Suprapubic skin (tissue), 4 donors: Measurements from ENCODE around the gene SLC39A3. TPM values are rescaled to one million over a fixed set of nuclear protein-coding genes. Genes with fewer than 3 reads are reported as not detected.

Experiments used
- DNase-seq, 2 donors: peaks; one replicate each; pipeline ENCODE4 v3.0.0-alpha.2; 2019; ENCODE audit warnings: low spot score in 2 of 2
- H3K27ac ChIP-seq: fragments of 200-600 bp; sonication (generic); one replicate; pipeline ENCODE4 v1.5.1; 2019
- H3K27me3 ChIP-seq: fragments of 200-600 bp; sonication (generic); one replicate; pipeline ENCODE4 v1.5.1; 2019
- H3K36me3 ChIP-seq: fragments of 200-600 bp; sonication (generic); one replicate; pipeline ENCODE4 v1.5.1; 2019
- H3K4me1 ChIP-seq: fragments of 200-600 bp; sonication (generic); one replicate; pipeline ENCODE4 v1.5.1; 2019
- H3K4me3 ChIP-seq: fragments of 200-600 bp; sonication (generic); one replicate; pipeline ENCODE4 v1.5.1; 2019; ENCODE audit warnings: mild to moderate bottlenecking
- H3K9me3 ChIP-seq: fragments of 200-600 bp; sonication (generic); one replicate; pipeline ENCODE4 v1.5.1; 2019
- CTCF ChIP-seq, 2 donors: fragments of 200-600 bp in 1 of 2; fragments of 450-650 bp in 1 of 2; sonication (generic) in 1 of 2; IDR thresholded peaks; one replicate each; pipeline ENCODE4 v1.5.1; 2016 to 2019; ENCODE audit warnings: antibody characterized with exemption in 2 of 2, mild to moderate bottlenecking in 1 of 2, moderate library complexity in 1 of 2
- EP300 ChIP-seq: sonication (generic); formaldehyde crosslinking; IDR thresholded peaks from one replicate; pipeline ENCODE4 v1.6.1; 2017; ENCODE audit warnings: antibody characterized with exemption
- POLR2A ChIP-seq, 2 donors: fragments of 450-650 bp; IDR thresholded peaks; one replicate each; pipeline ENCODE4 v1.6.1; 2017; ENCODE audit warnings: antibody characterized with exemption in 2 of 2, mild to moderate bottlenecking in 2 of 2, moderate library complexity in 2 of 2
- POLR2AphosphoS5 ChIP-seq, 3 donors: sonication (generic); formaldehyde crosslinking; IDR thresholded peaks; one replicate each; pipeline ENCODE4 v1.6.1; 2017; ENCODE audit warnings: antibody characterized with exemption in 3 of 3
- WGBS: methylation state at CpG from one replicate; pipeline ENCODE4 v1.1.5; 2018; 5-methylcytosine and 5-hydroxymethylcytosine counted together
- total RNA-seq, 4 donors: library from RNA; depleted of rRNA; stranded (reverse); fragments of >200 nt; gene quantifications; one replicate each; pipeline ENCODE4 v1.1.0, GENCODE V29; 2016

The SLC39A3 gene, protein sequence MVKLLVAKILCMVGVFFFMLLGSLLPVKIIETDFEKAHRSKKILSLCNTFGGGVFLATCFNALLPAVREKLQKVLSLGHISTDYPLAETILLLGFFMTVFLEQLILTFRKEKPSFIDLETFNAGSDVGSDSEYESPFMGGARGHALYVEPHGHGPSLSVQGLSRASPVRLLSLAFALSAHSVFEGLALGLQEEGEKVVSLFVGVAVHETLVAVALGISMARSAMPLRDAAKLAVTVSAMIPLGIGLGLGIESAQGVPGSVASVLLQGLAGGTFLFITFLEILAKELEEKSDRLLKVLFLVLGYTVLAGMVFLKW
- total RNA-seq: 10 to 100 TPM in 3 of 4 donors, 1 to 10 TPM in 1; 8.0 to 31.1 (median 23.0) TPM

GRCh38 chr19:2739602-2740313 is at the start of gene SLC39A3:
Gene SLC39A3 (minus strand): TSS chr19:2740017. CDS start chr19:2737257, 2,760 bp downstream.
- peak within 1 kb of the TSS; percentile 48 for H3K27ac ChIP-seq
- peaks cover 9% of the 10 kb centered on the region for H3K27me3 ChIP-seq
- H3K4me3 ChIP-seq: peak within 1 kb of the TSS; percentile 100
- H3K9me3 ChIP-seq: no peaks in the 10 kb centered on the region
- peaks cover 14% of the 10 kb centered on the region for H3K4me1 ChIP-seq
- TF ChIP-seq EP300 (no peak), POLR2AphosphoS5 (IDR thresholded peaks at IDR 0.05) (peak in 2 of 3 donors; percentile 47 to 92), CTCF (IDR thresholded peaks at IDR 0.05) (no peak), POLR2A (IDR thresholded peaks at IDR 0.05) (no peak)
- under 1% methylated on average over 42 of the region's 64 CpGs for WGBS
- H3K36me3 ChIP-seq: peaks cover 22% of the 10 kb centered on the region
- DNase-seq: peak; percentile 98

GRCh38 chr19:2788237-2788636 is 48.4 kb upstream of the SLC39A3 start:
- Histone ChIP-seq H3K27ac (no peak overlapping the region), H3K27me3 (no peaks in the 10 kb centered on the region), H3K9me3 (no peaks in the 10 kb centered on the region), H3K4me1 (peaks cover 35% of the 10 kb centered on the region), H3K36me3 (peaks cover 15% of the 10 kb centered on the region), H3K4me3 (no peak overlapping the region)
- TF ChIP-seq POLR2AphosphoS5 (IDR thresholded peaks at IDR 0.05) (no peak), EP300 (no peak), CTCF (IDR thresholded peaks at IDR 0.05) (no peak), POLR2A (IDR thresholded peaks at IDR 0.05) (no peak)
- no peak for DNase-seq
- 86% methylated on average over 5 of the region's 5 CpGs for WGBS

DNA sequence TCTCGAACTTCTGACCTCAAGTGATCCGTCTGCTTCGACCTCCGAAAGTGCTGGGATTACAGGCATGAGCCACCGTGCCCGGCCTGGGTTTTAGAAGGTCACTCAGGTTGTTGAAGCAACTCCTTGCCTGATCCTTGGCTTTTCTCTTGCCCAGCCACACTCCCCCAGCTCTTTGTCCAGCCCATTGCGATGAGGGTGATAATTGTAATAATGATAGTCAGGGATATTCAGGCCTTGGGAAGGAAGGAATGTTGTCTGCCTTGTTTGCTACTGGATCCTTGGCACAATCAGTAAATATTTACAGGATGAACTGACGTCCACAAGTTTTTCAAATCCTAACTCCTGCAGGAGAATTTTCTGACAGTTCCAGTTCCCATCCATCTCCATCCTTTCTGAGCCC is 47.3 kb upstream of the SLC39A3 start:
- DNase-seq: no peak
- no peaks in the 10 kb centered on the region for H3K27me3 ChIP-seq
- H3K4me3 ChIP-seq: no peak overlapping the region
- H3K27ac ChIP-seq: no peak overlapping the region
- peaks cover 15% of the 10 kb centered on the region for H3K36me3 ChIP-seq
- TF ChIP-seq POLR2A (IDR thresholded peaks at IDR 0.05) (no peak), CTCF (IDR thresholded peaks at IDR 0.05) (no peak), EP300 (no peak), POLR2AphosphoS5 (IDR thresholded peaks at IDR 0.05) (no peak)
- WGBS: 89% methylated on average over 8 of the region's 8 CpGs
- H3K4me1 ChIP-seq: peaks cover 41% of the 10 kb centered on the region
- no peaks in the 10 kb centered on the region for H3K9me3 ChIP-seq

DNA sequence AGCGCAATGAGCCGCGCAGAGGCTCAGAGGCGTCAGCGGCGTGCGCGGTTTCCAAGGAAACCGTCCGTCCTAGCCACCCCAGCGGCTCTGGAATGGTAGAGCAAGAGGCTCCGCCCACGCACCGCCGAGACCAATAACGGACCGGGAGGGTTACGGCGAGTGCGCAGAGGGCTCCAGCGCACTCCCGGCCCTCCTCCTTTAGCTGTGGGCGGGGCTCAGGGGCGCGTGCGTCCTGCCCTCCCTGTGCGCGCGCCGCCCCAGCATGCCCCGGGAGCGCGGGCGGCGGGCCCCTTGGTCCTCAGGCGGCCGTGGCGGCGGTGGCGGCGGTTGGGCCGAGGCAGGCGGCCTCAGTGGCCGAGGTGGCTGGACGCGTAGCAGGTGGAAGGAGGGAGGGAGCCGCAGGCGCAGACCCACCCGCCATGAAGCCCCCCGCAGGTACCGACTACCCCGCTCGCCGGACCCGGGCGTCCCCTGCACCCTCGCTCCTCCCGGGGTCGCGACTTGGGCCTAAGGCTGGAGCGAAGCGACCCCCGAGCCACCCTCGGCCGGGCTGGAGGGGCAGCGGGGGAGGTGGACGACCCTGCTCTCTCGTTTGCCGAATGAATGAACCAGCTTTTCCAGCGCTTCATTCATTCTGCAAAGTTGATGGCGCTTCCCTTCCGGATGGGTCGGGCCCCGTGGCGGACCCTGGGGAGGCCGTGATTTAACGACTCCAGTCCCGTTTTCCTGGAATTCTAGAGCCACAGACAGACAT is 45.6 kb upstream of the SLC39A3 start, which contains the start of gene THOP1:
Gene THOP1, plus strand, starts transcription at position 260 of the 754 bp plus-strand sequence. Its CDS starts 160 bp downstream, at position 420.
- Histone ChIP-seq H3K9me3 (no peaks in the 10 kb centered on the region), H3K4me1 (peaks cover 58% of the 10 kb centered on the region), H3K27ac (peak within 1 kb of the TSS; percentile 61), H3K4me3 (peak within 1 kb of the TSS; percentile 97), H3K36me3 (peaks cover 7% of the 10 kb centered on the region), H3K27me3 (no peaks in the 10 kb centered on the region)
- DNase-seq: peak; percentile 99
- WGBS: under 1% methylated on average over 33 of the region's 78 CpGs
- TF ChIP-seq EP300: no peak
- TF ChIP-seq POLR2AphosphoS5 (IDR thresholded peaks at IDR 0.05): peak in 1 of 3 donors; percentile 33

DNA sequence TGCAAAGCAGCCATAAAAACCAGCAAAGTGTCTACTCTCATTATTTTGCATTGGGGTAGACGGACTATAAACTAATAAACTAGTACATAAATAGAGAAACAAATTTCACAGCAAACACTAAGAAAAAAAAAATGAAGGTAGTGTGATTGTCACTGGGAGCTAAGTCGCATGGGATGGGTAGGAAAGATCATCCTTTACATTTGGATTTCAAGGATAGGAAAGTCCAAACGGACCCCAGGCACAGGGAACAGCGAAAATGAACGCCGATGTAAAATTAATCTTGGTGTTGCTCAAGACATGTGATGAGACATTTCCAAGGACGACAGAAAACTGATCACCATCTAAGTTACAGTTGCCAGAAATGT is 43.9 kb upstream of the SLC39A3 start:
- TF ChIP-seq EP300: no peak
- no peak for TF ChIP-seq POLR2AphosphoS5 (IDR thresholded peaks at IDR 0.05)
- TF ChIP-seq CTCF (IDR thresholded peaks at IDR 0.05): no peak
- TF ChIP-seq POLR2A (IDR thresholded peaks at IDR 0.05): no peak
- no peaks in the 10 kb centered on the region for H3K27me3 ChIP-seq
- no peak for DNase-seq
- peak overlapping the region; percentile 84 for H3K4me3 ChIP-seq
- 73% methylated on average over 7 of the region's 7 CpGs for WGBS
- peaks cover 5% of the 10 kb centered on the region for H3K36me3 ChIP-seq
- no peaks in the 10 kb centered on the region for H3K9me3 ChIP-seq
- peaks cover 63% of the 10 kb centered on the region for H3K4me1 ChIP-seq
- peak overlapping the region; percentile 82 for H3K27ac ChIP-seq
